Raji (cell line): Measurements from ENCODE around the gene RAP2B.

ENCODE experiments used
- POLR2A ChIP-seq: IDR thresholded peaks from 2 replicates; pipeline ENCODE4 v1.6.1; 2011; ENCODE audit warnings: low read depth, low read length, control low read depth; ENCODE audit not compliant: insufficient read depth

RAP2B gene

GRCh38 chr3:153158189-153158588 lies 3.8 kb upstream of the RAP2B start:
- TF ChIP-seq POLR2A = no peak

DNA sequence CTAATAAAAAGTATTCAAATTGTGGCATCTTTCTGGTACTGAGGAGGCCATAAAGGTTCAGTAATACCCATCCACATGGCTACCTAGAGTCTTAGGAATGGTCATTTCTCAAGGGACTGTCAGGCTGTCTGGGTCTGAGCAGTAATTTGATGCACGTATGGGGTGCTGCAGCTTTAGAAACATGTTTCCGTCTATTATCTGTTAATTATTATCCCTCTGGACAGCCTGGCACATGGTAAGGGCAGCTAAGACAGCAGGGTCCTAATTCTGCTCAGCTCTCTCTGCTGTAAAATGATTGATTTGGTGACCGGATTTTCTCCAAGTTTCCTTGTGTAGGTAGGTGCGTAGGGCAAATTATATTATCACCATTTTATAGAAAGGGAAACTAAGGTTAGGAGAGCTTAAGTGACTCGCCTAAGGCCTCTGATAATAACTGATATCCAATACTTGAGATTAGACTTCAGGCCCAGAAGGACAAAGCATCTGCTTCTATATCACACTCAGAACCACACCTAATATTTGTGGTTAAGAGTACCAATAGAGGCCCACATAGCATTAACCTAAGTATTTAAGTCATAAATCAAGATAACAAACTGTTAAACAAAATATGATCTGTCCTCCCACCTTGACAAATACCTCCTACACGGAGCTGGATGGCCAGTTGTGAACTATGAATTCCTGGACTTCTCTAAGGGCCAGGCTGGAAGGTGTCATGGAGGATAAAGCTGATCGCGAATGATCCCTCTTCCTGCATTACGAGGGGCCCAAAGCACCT lies 2.9 kb upstream of the RAP2B start:
- no peak for TF ChIP-seq POLR2A

GRCh38 chr3:153159771-153160397 lies 2.1 kb upstream of the RAP2B start:
- TF ChIP-seq POLR2A = no peak

- peak; percentile 48; the same call in 1 of the 2 replicates for TF ChIP-seq POLR2A
Observed at GRCh38 chr3:153160451-153161137, 1.4 kb upstream of the RAP2B start.

DNA sequence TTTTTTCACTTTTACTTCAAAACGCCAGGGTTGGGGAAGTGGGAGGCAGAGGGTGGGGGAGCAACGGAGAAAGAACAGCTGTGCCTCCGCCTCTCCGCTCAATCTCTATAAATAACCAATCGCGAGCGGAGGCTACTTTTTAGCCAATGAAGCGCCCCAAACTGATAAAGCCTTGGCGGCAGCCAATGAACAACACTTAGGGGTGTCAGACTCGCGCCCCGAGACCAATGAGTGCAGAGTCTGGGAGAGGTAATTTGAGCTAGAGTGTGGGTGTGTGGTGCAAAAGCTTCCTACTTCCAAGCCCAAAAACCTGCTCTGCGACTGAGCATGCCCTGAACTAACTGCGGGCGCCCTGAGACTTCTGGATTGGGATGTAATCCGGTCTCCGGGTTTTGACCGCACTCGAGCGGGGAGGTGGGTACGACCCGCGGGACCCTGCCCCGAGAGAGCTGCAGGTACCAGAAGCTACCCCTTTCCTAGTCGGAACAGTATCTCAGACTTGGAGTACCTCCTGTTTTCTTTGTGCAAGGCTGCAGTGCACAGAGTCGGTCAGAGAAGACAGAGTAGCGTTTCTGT lies 800 bp upstream of the RAP2B start:
- TF ChIP-seq POLR2A = peak; percentile 70

- 0 out of 2 replicates have a peak, but pooled peaks have one; percentile 16 for TF ChIP-seq POLR2A
Observed at GRCh38 chr3:153162513-153163392, 727 bp downstream of the RAP2B start.

GRCh38 chr3:153163393-153163724 lies 1.3 kb downstream of the RAP2B start:
- TF ChIP-seq POLR2A = no peak

GRCh38 chr3:153163756-153164550 lies 1.9 kb downstream of the RAP2B start:
- no peak for TF ChIP-seq POLR2A

GRCh38 chr3:153165261-153165681 lies 3.2 kb downstream of the RAP2B start:
- no peak for TF ChIP-seq POLR2A

DNA sequence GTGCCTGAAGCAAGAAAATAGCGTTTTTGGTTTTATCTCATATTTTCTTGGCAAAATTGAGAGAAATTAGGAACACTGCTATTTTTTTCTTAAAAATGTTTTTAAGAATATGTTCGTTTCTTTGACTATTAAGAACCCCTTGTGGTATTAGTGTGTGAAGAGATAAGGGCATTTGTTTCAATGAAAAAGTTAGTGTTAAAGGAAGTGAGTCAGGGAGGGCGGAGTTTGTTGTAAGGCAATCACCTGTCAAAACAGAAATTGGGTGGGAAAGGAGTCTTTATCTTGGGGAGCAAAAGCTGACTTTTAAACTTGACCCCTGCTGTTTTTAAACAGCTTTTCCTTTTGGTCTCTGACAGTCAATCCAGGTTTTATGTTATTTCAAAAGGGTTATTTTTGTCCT lies 4.2 kb downstream of the RAP2B start:
- no peak for TF ChIP-seq POLR2A

GRCh38 chr3:153166796-153167195 lies 4.8 kb downstream of the RAP2B start:
- TF ChIP-seq POLR2A = no peak

DNA sequence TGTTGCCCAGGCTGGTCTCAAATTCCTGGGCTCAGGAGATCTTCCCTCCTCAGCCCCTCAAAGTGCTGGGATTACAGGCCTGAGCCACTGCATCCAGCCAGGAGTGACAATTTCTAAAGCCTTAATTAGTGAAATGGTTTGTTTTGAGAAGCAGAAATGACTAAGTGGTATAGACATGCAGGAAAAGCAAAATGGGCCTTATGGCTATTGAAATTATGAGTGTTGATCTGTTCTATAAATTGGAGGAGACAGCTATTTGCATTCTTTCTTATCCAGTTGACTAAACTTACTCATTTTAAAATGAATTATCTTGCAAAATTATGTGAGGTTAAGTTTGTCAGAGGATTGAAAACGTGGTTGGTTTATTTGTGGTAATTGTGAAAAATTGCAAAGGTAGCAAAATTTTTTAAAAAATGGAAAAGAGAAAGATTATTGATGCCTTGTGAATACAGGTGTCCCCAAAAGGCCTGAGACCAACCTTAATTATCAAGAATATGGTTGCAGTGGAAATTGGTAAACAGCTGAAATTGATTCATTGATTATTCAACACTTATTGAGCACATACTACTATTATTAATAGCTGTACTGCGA lies 7.9 kb downstream of the RAP2B start:
- TF ChIP-seq POLR2A = no peak

GRCh38 chr3:153171256-153171655 lies 9.2 kb downstream of the RAP2B start:
- no peak for TF ChIP-seq POLR2A

- no peak for TF ChIP-seq POLR2A
Observed at GRCh38 chr3:153171918-153172317, 9.9 kb downstream of the RAP2B start.
